ENCODE measurements around the gene CDCA4.

DNA sequence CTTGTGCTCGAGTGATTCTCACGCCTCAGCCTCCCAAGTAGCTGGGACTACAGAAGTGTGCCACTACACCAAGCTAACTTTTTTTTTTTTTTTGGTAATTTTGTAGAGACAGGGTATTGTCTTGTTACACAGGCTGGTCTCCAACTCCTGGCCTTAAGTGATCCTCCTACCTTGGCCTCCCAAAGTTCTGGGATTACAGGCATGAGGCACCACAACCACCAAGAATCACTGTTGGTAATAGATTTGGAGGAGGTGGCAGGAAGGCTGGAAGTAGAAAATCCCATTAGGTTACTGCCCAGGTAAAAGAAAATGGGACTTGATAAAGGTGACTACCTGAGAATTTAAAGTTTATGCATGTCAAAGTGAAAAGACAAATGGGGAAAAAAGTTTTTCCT lies 1.4 kb upstream of the CDCA4 start:
- TF ChIP-seq, protein P1, sequence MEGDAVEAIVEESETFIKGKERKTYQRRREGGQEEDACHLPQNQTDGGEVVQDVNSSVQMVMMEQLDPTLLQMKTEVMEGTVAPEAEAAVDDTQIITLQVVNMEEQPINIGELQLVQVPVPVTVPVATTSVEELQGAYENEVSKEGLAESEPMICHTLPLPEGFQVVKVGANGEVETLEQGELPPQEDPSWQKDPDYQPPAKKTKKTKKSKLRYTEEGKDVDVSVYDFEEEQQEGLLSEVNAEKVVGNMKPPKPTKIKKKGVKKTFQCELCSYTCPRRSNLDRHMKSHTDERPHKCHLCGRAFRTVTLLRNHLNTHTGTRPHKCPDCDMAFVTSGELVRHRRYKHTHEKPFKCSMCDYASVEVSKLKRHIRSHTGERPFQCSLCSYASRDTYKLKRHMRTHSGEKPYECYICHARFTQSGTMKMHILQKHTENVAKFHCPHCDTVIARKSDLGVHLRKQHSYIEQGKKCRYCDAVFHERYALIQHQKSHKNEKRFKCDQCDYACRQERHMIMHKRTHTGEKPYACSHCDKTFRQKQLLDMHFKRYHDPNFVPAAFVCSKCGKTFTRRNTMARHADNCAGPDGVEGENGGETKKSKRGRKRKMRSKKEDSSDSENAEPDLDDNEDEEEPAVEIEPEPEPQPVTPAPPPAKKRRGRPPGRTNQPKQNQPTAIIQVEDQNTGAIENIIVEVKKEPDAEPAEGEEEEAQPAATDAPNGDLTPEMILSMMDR (IDR thresholded peaks at IDR 0.05), result no peak
- no peak for TF ChIP-seq RCOR1 (IDR thresholded peaks at IDR 0.05; ENCODE audit: low read depth, low read length)
- TF ChIP-seq POLR2A (IDR thresholded peaks at IDR 0.05; ENCODE audit: low read length), result no peak
- no peak for TF ChIP-seq CBX2 (IDR thresholded peaks at IDR 0.05; ENCODE audit: borderline replicate concordance, low read depth)
- no peak for TF ChIP-seq BHLHE40 (IDR thresholded peaks at IDR 0.05; ENCODE audit: low read depth, low read length)
- TF ChIP-seq RFX5 (IDR thresholded peaks at IDR 0.05), result no peak

Measured in A549 (cell line).